ENCODE results near the gene SWT1. TPM values are rescaled to one million over a fixed set of nuclear protein-coding genes. Genes with fewer than 3 reads are reported as not detected.

SWT1 gene
- total RNA-seq, 1 experiment from 2014 or later, result 2.7 TPM

- no peaks in the 10 kb centered on the region for H3K9me3 ChIP-seq
- no peak overlapping the region for H3K4me3 ChIP-seq (ENCODE audit: low read depth, low read length)
- no peak for TF ChIP-seq CTCF (IDR thresholded peaks at IDR 0.05; ENCODE audit: insufficient read depth in 1 of 2, low read depth in 1 of 2, low read length in 1 of 2, severe bottlenecking in 1 of 2, unreplicated experiment in 1 of 2)
- peaks cover 14% of the 10 kb centered on the region for H3K4me1 Mint-ChIP-seq (ENCODE audit: low read depth, unreplicated experiment)
- no peak for DNase-seq
- peaks cover 8% of the 10 kb centered on the region; the same call in 1 of the 2 replicates for H3K4me1 ChIP-seq
- no peaks in the 10 kb centered on the region for H3K36me3 Mint-ChIP-seq (ENCODE audit: insufficient read depth, unreplicated experiment)
- no peaks in the 10 kb centered on the region for H3K27me3 ChIP-seq (replicated peaks; ENCODE audit: control insufficient read depth, insufficient read depth, low read length)
- H3K27me3 Mint-ChIP-seq (ENCODE audit: insufficient read depth, unreplicated experiment), result no peaks in the 10 kb centered on the region
- ChIA-PET CTCF (no interaction called here), POLR2A (no interaction called here)
- H3K9me3 Mint-ChIP-seq (ENCODE audit: unreplicated experiment), result no peaks in the 10 kb centered on the region
- no peak overlapping the region for H3K27ac Mint-ChIP-seq (ENCODE audit: unreplicated experiment)
- no peaks in the 10 kb centered on the region for H3K36me3 ChIP-seq (ENCODE audit: control insufficient read depth, insufficient read depth, low read length)
- intact Hi-C loops (cut with micrococcal nuclease; ENCODE audit: unreplicated experiment), result no loop called here
- no TSS peak for BruUV-seq (replicated peaks)
- no peak overlapping the region for H3K4me3 Mint-ChIP-seq (ENCODE audit: unreplicated experiment)
These were observed 108.3 kb downstream of the SWT1 start for GRCh38 chr1:185265314-185265713.

- H3K4me3 ChIP-seq (ENCODE audit: low read depth, low read length), result no peak overlapping the region
- Mint-ChIP-seq H3K36me3 (ENCODE audit: insufficient read depth, unreplicated experiment) (no peaks in the 10 kb centered on the region), H3K9me3 (ENCODE audit: unreplicated experiment) (no peaks in the 10 kb centered on the region), H3K27me3 (ENCODE audit: insufficient read depth, unreplicated experiment) (no peaks in the 10 kb centered on the region), H3K4me3 (ENCODE audit: unreplicated experiment) (no peak overlapping the region), H3K27ac (ENCODE audit: unreplicated experiment) (no peak overlapping the region), H3K4me1 (ENCODE audit: low read depth, unreplicated experiment) (peaks cover 5% of the 10 kb centered on the region)
- no peaks in the 10 kb centered on the region for H3K27me3 ChIP-seq (replicated peaks; ENCODE audit: control insufficient read depth, insufficient read depth, low read length)
- POLR2A ChIA-PET, result no interaction called here
- no peak for DNase-seq
- CTCF ChIA-PET, result no interaction called here
- H3K4me1 ChIP-seq, result 0 out of 2 replicates have a peak, but pooled peaks cover 3% of the 10 kb centered on the region
- no peaks in the 10 kb centered on the region for H3K9me3 ChIP-seq
- TF ChIP-seq CTCF (IDR thresholded peaks at IDR 0.05; ENCODE audit: insufficient read depth in 1 of 2, low read depth in 1 of 2, low read length in 1 of 2, severe bottlenecking in 1 of 2, unreplicated experiment in 1 of 2), result no peak
- BruUV-seq (replicated peaks), result no TSS peak
- intact Hi-C loops (cut with micrococcal nuclease; ENCODE audit: unreplicated experiment), result no loop called here
- H3K36me3 ChIP-seq (ENCODE audit: control insufficient read depth, insufficient read depth, low read length), result no peaks in the 10 kb centered on the region
These were observed 110.3 kb downstream of the SWT1 start for GRCh38 chr1:185267301-185267700.

- intact Hi-C loops (cut with micrococcal nuclease; ENCODE audit: unreplicated experiment), result no loop called here
- no TSS peak for BruUV-seq (replicated peaks)
- ChIA-PET POLR2A (no interaction called here), CTCF (no interaction called here)
- Histone ChIP-seq H3K27me3 (replicated peaks; ENCODE audit: control insufficient read depth, insufficient read depth, low read length) (no peaks in the 10 kb centered on the region), H3K4me1 (0 out of 2 replicates have a peak, but pooled peaks cover 3% of the 10 kb centered on the region), H3K36me3 (ENCODE audit: control insufficient read depth, insufficient read depth, low read length) (no peaks in the 10 kb centered on the region), H3K4me3 (ENCODE audit: low read depth, low read length) (no peak overlapping the region), H3K9me3 (no peaks in the 10 kb centered on the region)
- Mint-ChIP-seq H3K27me3 (ENCODE audit: insufficient read depth, unreplicated experiment) (no peaks in the 10 kb centered on the region), H3K4me1 (ENCODE audit: low read depth, unreplicated experiment) (peaks cover 5% of the 10 kb centered on the region), H3K9me3 (ENCODE audit: unreplicated experiment) (no peaks in the 10 kb centered on the region), H3K27ac (ENCODE audit: unreplicated experiment) (no peak overlapping the region), H3K36me3 (ENCODE audit: insufficient read depth, unreplicated experiment) (no peaks in the 10 kb centered on the region), H3K4me3 (ENCODE audit: unreplicated experiment) (no peak overlapping the region)
- no peak for DNase-seq
- no peak for TF ChIP-seq CTCF (IDR thresholded peaks at IDR 0.05; ENCODE audit: insufficient read depth in 1 of 2, low read depth in 1 of 2, low read length in 1 of 2, severe bottlenecking in 1 of 2, unreplicated experiment in 1 of 2)
These were observed 110.7 kb downstream of the SWT1 start for GRCh38 chr1:185267701-185268100.

Data from Caco-2 (cell line).